Fibroblast of mammary gland (primary cell): ENCODE measurements around the gene TCF23.
"Not testable (repeated sequence)": the region's sequence is repeated elsewhere in the genome, so short reads cannot be mapped to it uniquely, and the experiment has no call there.

Source experiments
- DNase-seq: peaks from one replicate; pipeline ENCODE4 v3.0.0-alpha.2; 2010; ENCODE audit warnings: low read depth
- H3K4me3 ChIP-seq: 2 replicates; pipeline ENCODE4 v1.5.1; 2011; ENCODE audit warnings: low read depth, mild to moderate bottlenecking, low read length, moderate library complexity; ENCODE audit not compliant: control insufficient read depth
- TF ChIP-seq, protein P1 (sequence below): conservative IDR thresholded peaks from 2 replicates; pipeline ENCODE4 v1.5.1; 2011; ENCODE audit warnings: low read depth, low read length, inconsistent platforms; ENCODE audit not compliant: control insufficient read depth, insufficient read depth

TCF23 gene

DNA sequence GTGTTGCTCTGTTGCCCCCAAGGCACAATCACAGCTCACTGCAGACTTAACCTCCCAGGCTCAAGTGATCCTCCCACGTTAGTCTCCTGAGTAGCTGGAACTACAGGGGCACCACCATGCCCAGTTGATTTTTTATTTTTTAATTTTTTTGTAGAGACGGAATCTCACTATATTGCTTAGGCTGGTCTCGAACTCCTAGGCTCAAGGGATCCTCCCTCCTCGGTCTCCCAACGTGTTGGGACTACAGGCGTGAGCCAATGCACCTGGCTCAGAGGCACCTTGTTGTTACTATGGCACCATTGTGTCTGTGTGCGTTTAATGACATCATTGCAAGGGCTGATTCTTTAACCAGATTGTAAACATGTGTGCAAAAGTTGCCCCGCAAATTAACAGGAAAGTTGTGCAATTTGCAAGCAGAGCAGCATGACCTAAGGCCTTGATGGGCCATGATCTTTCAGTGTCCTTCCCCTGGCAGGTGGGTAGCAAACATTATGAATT lies 22.6 kb downstream of the TCF23 start:
- H3K4me3 ChIP-seq, result no peak overlapping the region
- TF ChIP-seq, protein P1, sequence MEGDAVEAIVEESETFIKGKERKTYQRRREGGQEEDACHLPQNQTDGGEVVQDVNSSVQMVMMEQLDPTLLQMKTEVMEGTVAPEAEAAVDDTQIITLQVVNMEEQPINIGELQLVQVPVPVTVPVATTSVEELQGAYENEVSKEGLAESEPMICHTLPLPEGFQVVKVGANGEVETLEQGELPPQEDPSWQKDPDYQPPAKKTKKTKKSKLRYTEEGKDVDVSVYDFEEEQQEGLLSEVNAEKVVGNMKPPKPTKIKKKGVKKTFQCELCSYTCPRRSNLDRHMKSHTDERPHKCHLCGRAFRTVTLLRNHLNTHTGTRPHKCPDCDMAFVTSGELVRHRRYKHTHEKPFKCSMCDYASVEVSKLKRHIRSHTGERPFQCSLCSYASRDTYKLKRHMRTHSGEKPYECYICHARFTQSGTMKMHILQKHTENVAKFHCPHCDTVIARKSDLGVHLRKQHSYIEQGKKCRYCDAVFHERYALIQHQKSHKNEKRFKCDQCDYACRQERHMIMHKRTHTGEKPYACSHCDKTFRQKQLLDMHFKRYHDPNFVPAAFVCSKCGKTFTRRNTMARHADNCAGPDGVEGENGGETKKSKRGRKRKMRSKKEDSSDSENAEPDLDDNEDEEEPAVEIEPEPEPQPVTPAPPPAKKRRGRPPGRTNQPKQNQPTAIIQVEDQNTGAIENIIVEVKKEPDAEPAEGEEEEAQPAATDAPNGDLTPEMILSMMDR, result no peak
- DNase-seq, result peak; percentile 28

DNA sequence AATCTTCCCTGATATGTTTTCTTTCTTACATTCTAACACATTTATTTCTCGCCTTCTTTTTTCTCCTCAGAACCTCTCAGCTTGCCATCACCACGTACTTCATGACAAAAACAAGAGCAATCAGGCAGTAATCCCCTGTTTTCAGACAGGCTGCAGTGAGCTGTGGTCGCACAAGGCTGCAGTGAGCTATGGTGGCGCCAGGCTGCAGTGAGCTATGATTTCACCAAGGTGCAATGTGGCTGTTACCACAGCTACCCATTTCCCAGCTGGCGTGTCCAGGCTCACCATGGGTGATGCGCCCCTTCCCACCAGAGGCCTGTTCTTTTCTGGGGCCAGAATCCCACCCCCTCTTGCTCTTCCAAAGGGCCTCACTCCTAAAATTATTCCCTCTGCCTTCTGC lies 25.8 kb downstream of the TCF23 start:
- DNase-seq, result no peak
- TF ChIP-seq, protein P1, result no peak
- no peak overlapping the region for H3K4me3 ChIP-seq

DNA sequence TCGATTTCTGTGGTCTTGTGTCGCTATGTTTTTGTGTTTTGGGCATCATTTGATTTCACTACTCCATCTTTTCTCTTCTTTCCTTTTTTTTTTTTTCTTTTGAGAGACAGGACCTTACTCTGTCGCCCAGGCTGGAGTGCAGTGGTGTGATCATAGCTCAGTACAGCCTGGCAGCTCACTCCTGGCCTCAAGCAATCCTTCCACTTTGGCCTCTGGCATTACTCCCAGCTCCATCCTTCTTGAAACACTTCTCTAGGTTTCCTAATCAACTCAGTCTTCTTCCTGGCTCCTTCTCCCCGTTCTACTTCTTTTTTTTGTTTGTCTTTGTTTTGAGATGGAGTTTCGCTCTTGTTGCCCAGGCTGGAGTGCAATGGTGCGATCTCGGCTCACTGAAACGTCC lies 26.5 kb downstream of the TCF23 start:
- peak; percentile 40 for DNase-seq
- H3K4me3 ChIP-seq, result no peak overlapping the region
- TF ChIP-seq, protein P1, result no peak

DNA sequence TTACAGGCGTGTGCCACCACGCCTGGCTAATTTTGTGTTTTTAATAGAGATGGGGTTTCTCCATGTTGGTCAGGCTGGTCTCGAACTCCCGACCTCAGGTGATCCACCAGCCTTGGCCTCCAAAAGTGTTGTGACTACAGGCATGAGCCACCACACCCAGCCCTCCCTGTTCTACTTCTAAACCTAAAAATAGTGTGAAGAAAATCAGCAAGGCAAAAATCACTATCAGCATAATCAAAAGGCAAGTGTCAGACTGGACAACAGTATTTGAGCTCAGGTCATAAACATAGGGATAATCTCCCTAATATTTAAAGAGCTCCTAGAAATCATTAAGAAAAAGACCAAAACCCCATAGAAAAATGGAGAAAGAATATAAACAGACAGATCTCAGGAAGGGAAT lies 27.0 kb downstream of the TCF23 start:
- not testable (repeated sequence) for DNase-seq, H3K4me3 ChIP-seq

DNA sequence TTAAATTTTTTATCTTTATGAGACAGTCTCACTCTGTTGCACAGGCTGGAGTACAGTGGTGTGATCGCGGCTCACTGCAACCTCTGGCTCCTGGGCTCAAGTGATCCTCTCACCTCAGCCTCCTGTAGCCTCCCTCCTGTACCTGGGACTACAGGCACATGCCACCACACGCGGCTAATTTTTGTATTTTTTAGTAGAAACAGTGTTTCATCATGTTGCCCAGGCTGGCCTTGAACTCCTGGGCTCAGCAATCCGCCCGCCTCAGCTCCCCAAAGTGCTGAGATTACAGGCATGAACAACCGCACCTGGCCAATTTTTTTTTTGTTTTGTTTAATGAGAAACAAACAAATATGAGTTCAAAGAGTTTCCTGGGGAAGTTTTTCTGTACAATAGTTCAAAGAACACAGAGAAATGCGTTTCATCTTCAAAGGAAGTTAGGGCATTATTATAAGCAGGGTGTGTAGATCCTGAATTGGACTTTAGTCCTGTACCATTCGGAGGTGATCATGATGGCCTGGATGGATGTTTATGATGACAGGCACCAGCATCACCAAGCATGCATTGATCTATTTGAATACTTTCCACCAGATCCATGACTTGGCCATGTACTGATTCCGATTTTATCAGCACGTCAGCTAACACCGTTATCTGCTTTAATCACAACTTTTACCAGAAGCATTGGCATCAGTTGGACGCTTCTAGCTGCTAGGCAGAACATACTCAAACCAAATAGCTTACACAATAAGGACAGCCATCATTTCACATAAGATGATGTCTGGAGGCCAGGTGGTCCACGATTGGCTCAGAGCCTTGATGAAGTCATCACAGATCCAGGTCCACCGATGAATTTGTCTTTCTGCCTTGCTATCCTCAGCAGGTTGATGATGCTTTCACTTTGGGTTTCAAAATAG lies 28.9 kb downstream of the TCF23 start:
- no peak overlapping the region for H3K4me3 ChIP-seq
- TF ChIP-seq, protein P1, result no peak
- DNase-seq, result no peak

DNA sequence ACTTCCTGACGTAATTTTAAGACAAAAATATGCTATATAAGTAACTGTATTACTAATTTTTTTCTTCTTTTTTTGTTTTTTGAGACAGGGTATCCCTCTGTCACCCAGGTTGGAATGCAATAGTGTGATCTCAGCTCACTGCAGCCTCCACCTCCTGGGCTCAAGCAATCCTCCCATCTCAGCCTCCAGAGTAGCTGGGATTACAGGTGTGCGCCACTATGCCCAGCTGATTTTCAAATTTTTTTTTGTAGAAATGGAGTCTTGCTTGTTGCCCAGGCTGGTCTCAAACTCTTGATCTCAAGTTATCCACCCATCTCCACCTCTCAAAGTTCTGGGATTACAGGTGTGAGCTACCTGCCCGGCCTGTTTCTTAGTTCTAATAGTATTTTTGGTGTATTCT lies 29.7 kb downstream of the TCF23 start:
- no peak for DNase-seq
- H3K4me3 ChIP-seq, result no peak overlapping the region
- TF ChIP-seq, protein P1, result no peak

DNA sequence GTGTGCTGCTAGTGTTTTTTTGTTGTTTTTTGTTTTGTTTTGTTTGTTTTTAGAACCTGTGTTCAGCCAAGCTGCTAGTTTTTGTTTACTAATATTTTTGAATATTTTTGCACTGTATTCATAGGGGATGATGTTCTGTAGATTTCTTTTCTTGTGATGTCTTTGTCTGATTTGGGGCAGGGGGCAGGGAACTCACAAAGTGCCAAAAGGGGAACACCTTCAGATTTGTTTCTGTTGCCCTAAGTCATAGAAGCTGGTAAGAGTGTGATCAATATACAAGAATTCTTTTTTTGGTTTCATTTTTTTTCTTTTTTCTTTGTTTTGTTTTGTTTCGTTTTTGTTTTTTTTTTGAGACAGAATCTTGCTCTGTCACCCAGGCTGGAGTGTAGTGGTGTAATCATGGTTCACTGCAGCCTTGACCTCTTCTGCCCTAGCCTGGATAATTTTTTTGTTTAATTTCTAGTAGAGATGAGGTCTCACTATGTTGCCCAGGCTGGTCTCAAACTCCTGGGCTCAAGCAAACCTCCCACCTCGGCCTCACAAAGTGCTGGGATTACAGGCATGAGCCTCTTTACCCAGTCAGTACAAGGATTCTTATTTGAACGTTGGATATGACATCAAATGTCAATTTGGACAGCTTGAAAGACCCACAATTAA lies 30.7 kb downstream of the TCF23 start:
- DNase-seq, result no peak
- H3K4me3 ChIP-seq, result no peak overlapping the region
- TF ChIP-seq, protein P1, result no peak
